SU-DHL-6 (cell line): Measurements from ENCODE around the gene TOX2.

Experiments
- EZH2phosphoT487 ChIP-seq: fragments of 200-600 bp; sonication (generic), shearing (Covaris generic); conservative IDR thresholded peaks from 2 replicates; pipeline ENCODE4 v1.6.1; 2018; ENCODE audit warnings: mild to moderate bottlenecking, antibody characterized with exemption, low read length, moderate library complexity, mixed read lengths
- TF ChIP-seq, protein P1 (sequence below): fragments of 200-600 bp; sonication (generic); IDR thresholded peaks from one replicate; pipeline ENCODE4 v1.5.1; 2017; ENCODE audit warnings: antibody characterized with exemption, mild to moderate bottlenecking, low read length, moderate library complexity; ENCODE audit not compliant: insufficient read depth, poor library complexity, severe bottlenecking

DNA sequence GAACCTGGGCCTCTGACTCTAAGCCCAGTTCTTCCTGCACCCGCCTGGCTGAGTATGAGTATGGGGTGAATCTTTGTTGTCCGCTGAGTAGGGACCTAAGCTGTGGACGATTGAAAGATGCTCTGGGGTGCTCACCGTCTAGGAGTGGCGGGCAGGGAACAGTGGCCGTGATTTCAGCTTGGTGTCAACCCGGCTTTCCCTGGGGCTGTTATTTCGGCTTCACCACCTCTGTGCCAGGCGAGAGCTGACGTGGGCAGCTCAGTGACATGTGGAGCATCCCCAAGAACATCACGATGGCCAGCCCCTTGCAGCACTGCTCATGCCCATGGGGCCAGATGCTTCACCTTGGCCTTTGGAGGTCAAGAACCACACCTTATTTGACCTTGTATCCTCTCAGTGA lies 102.6 kb downstream of the TOX2 start:
- TF ChIP-seq, protein P1, sequence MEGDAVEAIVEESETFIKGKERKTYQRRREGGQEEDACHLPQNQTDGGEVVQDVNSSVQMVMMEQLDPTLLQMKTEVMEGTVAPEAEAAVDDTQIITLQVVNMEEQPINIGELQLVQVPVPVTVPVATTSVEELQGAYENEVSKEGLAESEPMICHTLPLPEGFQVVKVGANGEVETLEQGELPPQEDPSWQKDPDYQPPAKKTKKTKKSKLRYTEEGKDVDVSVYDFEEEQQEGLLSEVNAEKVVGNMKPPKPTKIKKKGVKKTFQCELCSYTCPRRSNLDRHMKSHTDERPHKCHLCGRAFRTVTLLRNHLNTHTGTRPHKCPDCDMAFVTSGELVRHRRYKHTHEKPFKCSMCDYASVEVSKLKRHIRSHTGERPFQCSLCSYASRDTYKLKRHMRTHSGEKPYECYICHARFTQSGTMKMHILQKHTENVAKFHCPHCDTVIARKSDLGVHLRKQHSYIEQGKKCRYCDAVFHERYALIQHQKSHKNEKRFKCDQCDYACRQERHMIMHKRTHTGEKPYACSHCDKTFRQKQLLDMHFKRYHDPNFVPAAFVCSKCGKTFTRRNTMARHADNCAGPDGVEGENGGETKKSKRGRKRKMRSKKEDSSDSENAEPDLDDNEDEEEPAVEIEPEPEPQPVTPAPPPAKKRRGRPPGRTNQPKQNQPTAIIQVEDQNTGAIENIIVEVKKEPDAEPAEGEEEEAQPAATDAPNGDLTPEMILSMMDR: no peak
- TF ChIP-seq EZH2phosphoT487: no peak
